CD4-positive, alpha-beta memory T cell (primary cell): ENCODE data around the gene CHRNA10. TPM values are rescaled to one million over a fixed set of nuclear protein-coding genes. Genes with fewer than 3 reads are reported as not detected.
A peak's percentile ranks its signal among the peaks of the same experiment; 100 is the strongest.

Experiments
- CTCF ChIA-PET: fragments of 350-600 bp; sonication (Branson Sonifier 250); formaldehyde crosslinking; loops from one replicate; lab custom pipeline; 2021; ENCODE audit warnings: inconsistent platforms; ENCODE audit not compliant: partially characterized antibody; lab: Charles Lee
- POLR2A ChIA-PET: fragments of 350-600 bp; sonication (Branson Sonifier 250); formaldehyde crosslinking; loops from one replicate; lab custom pipeline; 2021; ENCODE audit not compliant: partially characterized antibody; lab: Charles Lee
- DNase-seq, 5 donors: peaks; one replicate each; pipeline versions ENCODE4 v3.0.0 to v3.0.0-alpha.2; 2020 to 2022; ENCODE audit warnings: mixed read lengths in 1 of 5
- H3K27ac ChIP-seq: one replicate; pipeline ENCODE4 v1.7.0; 2013; ENCODE audit warnings: low read depth, low read length
- H3K27me3 ChIP-seq: 2 replicates; pipeline ENCODE4 v1.7.0; 2013; ENCODE audit warnings: mild to moderate bottlenecking, low read length, moderate library complexity; ENCODE audit not compliant: insufficient read depth
- H3K36me3 ChIP-seq: 2 replicates; pipeline ENCODE4 v1.7.0; 2013; ENCODE audit warnings: mild to moderate bottlenecking, low read length, moderate library complexity; ENCODE audit not compliant: insufficient read depth
- H3K4me1 ChIP-seq: 2 replicates; pipeline ENCODE4 v1.7.0; 2013; ENCODE audit warnings: mild to moderate bottlenecking, low read length, moderate library complexity; ENCODE audit not compliant: insufficient read depth
- H3K4me3 ChIP-seq, 2 donors: one replicate each; pipeline ENCODE4 v1.7.0; 2013; ENCODE audit warnings: low read length in 2 of 2, mild to moderate bottlenecking in 1 of 2
- H3K9me3 ChIP-seq, 2 donors: one replicate each; pipeline ENCODE4 v1.7.0; 2013; ENCODE audit warnings: low read length in 2 of 2, control low read depth in 1 of 2; ENCODE audit not compliant: control insufficient read depth in 1 of 2
- H3K27ac Mint-ChIP-seq, 7 donors: one replicate each; pipeline ENCODE4 v1.8.0; 2020 to 2021; ENCODE audit warnings: mixed read lengths in 7 of 7, mild to moderate bottlenecking in 6 of 7, inconsistent platforms in 3 of 7, moderate library complexity in 3 of 7
- H3K27me3 Mint-ChIP-seq, 2 donors: one replicate each; pipeline ENCODE4 v1.8.0; 2020 to 2021; ENCODE audit warnings: mixed read lengths in 2 of 2
- H3K36me3 Mint-ChIP-seq, 2 donors: one replicate each; pipeline ENCODE4 v1.8.0; 2020 to 2021; ENCODE audit warnings: mixed read lengths in 2 of 2, inconsistent platforms in 1 of 2, mild to moderate bottlenecking in 1 of 2
- H3K4me1 Mint-ChIP-seq, 4 donors: one replicate each; pipeline ENCODE4 v1.8.0; 2020 to 2021; ENCODE audit warnings: mixed read lengths in 4 of 4, mild to moderate bottlenecking in 1 of 4
- H3K4me3 Mint-ChIP-seq, 8 donors: one replicate each; pipeline ENCODE4 v1.8.0; 2020 to 2021; ENCODE audit warnings: mixed read lengths in 8 of 8, mild to moderate bottlenecking in 7 of 8, moderate library complexity in 6 of 8, inconsistent platforms in 3 of 8
- H3K9me3 Mint-ChIP-seq, 8 donors: one replicate each; pipeline ENCODE4 v1.8.0; 2020 to 2021; ENCODE audit warnings: mixed read lengths in 8 of 8, mild to moderate bottlenecking in 5 of 8, inconsistent platforms in 3 of 8, moderate library complexity in 1 of 8
- intact Hi-C: fragments of 100-400 bp; cut with micrococcal nuclease; formaldehyde crosslinking; loops from one replicate; pipeline ENCODE4 v1.15.1; 2023
- polyA plus RNA-seq, 2 donors: library from polyadenylated mRNA; unstranded; fragments of 300-500 nt; fragmentation: Illumina TruSeq; gene quantifications; one replicate each; pipeline ENCODE4 v1.2.3, GENCODE V29; 2021
- total RNA-seq, 2 experiments: library from RNA; stranded (reverse); gene quantifications; one replicate each; pipeline ENCODE4 v1.2.3, GENCODE V29; 2021

The CHRNA10 gene
- total and polyA plus RNA-seq, 4 experiments from 2014 or later = 0.11 to 5.5 (median 4.6) TPM; not detected in 1

DNA sequence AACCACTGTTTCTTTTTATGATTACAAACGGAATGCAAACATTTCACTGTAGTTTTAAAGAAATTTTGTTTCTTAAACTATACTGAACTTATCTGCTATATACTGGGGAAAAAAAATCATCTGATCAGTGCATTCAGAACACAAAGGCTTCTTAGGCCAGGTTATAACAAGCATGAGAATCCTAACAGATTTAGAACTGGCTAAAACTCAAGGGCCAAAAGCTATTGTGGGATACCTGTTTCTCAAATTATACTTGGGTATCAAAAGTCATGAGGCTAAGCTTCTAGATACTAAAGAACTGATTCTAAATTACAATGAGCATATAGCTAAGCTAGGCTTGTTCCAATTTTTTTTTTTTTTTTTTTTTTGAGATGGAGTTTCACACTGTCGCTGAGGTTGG is 29.7 kb upstream of the CHRNA10 start:
- Histone ChIP-seq H3K4me1 (no peaks in the 10 kb centered on the region), H3K27ac (no peak overlapping the region), H3K27me3 (no peaks in the 10 kb centered on the region), H3K9me3 (no peaks in the 10 kb centered on the region), H3K4me3 (no peak overlapping the region), H3K36me3 (peaks cover 65% of the 10 kb centered on the region)
- H3K4me3 Mint-ChIP-seq = no peak overlapping the region
- no peak for DNase-seq
- peaks cover 55 to 76% of the 10 kb centered on the region in 2 donors for H3K36me3 Mint-ChIP-seq
- H3K9me3 Mint-ChIP-seq = peaks cover 0 to 2% (median 0%) of the 10 kb centered on the region in 8 donors
- POLR2A ChIA-PET = no interaction called here
- intact Hi-C loops = loop anchor here (5.0 kb wide), 1 partner anchor 106 kb away; the partner anchor contains the start of gene PGAP2
- H3K4me1 Mint-ChIP-seq = peaks cover 0 to 8% (median 0%) of the 10 kb centered on the region in 4 donors
- no peaks in the 10 kb centered on the region for H3K27me3 Mint-ChIP-seq
- H3K27ac Mint-ChIP-seq = peak overlapping the region in 2 of 7 donors; percentile 22 to 70
- CTCF ChIA-PET = no interaction called here

DNA sequence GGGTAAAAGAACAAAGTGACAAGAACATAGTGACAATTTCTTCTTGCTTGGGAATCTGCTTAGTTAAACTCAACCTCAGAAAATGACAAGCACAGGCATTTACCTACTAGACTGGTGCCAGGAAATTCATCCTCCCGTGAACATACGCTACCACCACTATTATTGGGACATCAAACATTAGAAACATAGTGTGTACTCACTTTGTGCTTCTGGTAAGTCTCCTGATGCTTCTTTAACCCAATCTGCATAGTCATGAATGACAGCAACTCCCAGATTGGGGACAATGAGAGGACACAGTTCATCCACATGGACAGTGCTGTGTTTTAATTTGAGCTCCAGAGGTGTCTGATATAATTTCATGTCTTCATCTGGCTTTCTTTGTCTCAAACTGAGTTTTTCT is 29.2 kb upstream of the CHRNA10 start:
- peaks cover 0 to 8% (median 0%) of the 10 kb centered on the region in 4 donors for H3K4me1 Mint-ChIP-seq
- H3K4me3 Mint-ChIP-seq = no peak overlapping the region
- H3K36me3 Mint-ChIP-seq = peaks cover 57 to 77% of the 10 kb centered on the region in 2 donors
- intact Hi-C loops = loop anchor here (5.0 kb wide), 1 partner anchor 107 kb away; the partner anchor contains the start of gene PGAP2
- no peak for DNase-seq
- Histone ChIP-seq H3K4me1 (no peaks in the 10 kb centered on the region), H3K9me3 (no peaks in the 10 kb centered on the region), H3K27ac (no peak overlapping the region), H3K4me3 (no peak overlapping the region), H3K27me3 (no peaks in the 10 kb centered on the region), H3K36me3 (peaks cover 67% of the 10 kb centered on the region)
- no peaks in the 10 kb centered on the region for H3K27me3 Mint-ChIP-seq
- peak overlapping the region in 2 of 7 donors; percentile 22 to 43 for H3K27ac Mint-ChIP-seq
- H3K9me3 Mint-ChIP-seq = peaks cover 0 to 2% (median 0%) of the 10 kb centered on the region in 8 donors
- POLR2A ChIA-PET = no interaction called here
- CTCF ChIA-PET = no interaction called here

DNA sequence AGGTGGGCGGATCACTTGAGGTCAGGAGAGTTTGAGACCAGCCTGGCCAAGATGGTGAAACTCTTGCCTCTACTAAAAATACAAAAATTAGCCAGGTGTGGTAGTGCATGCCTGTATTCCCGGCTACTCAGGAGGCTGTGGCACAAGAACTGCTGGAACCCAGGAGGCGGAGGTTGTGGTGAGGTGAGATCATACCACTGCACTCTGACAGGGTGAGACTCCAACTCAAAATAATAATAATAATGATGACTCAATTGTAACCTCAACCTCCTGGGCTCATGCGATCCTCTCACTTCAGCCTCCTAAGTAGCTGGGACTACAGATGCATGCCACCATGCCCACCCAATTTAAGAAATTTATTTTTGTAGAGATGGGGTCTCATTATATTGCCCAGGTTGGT is 15.6 kb upstream of the CHRNA10 start:
- Mint-ChIP-seq H3K4me3 (no peak overlapping the region), H3K27ac (no peak overlapping the region), H3K4me1 (peaks cover 2 to 8% (median 8%) of the 10 kb centered on the region in 4 donors), H3K9me3 (no peaks in the 10 kb centered on the region), H3K36me3 (peaks cover 52 to 74% of the 10 kb centered on the region in 2 donors), H3K27me3 (no peaks in the 10 kb centered on the region)
- no peak for DNase-seq
- no peak overlapping the region for H3K4me3 ChIP-seq
- H3K27me3 ChIP-seq = no peaks in the 10 kb centered on the region
- no peak overlapping the region for H3K27ac ChIP-seq
- H3K9me3 ChIP-seq = no peaks in the 10 kb centered on the region
- H3K36me3 ChIP-seq = peaks cover 61% of the 10 kb centered on the region
- ChIA-PET POLR2A (no interaction called here), CTCF (interaction anchor here (1.0 kb wide), 1 partner anchor 10 kb away, joined by 3 read pairs; no protein-coding TSS in a partner anchor)
- H3K4me1 ChIP-seq = peaks cover 5% of the 10 kb centered on the region
- intact Hi-C loops = no loop called here

DNA sequence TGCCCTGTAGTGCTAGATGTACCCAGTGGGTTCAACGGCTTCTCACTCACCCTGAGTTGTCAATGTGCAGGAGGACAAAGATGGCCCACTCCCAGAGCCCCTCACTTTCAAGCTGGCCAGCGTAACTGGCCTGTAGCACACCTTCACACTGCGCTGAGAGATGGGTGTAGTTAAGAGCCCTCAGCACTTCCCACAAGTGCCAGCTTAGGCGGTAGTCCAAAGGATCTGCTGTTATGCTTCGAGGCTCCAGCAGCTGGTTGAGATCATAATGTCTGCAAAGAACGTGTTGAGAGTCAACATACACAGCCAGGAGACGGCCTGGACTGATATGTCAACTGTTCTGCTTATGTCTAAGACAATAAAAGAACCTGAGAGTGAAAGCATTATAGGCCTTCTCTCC is 14.7 kb upstream of the CHRNA10 start:
- peaks cover 2 to 8% (median 8%) of the 10 kb centered on the region in 4 donors for H3K4me1 Mint-ChIP-seq
- H3K36me3 ChIP-seq = peaks cover 61% of the 10 kb centered on the region
- intact Hi-C loops = no loop called here
- POLR2A ChIA-PET = no interaction called here
- peak overlapping the region in 2 of 7 donors; percentile 36 to 69 for H3K27ac Mint-ChIP-seq
- no peak overlapping the region for H3K4me3 Mint-ChIP-seq
- no peak for DNase-seq
- CTCF ChIA-PET = interaction anchor here (1.0 kb wide), 1 partner anchor 11 kb away, joined by 3 read pairs; no protein-coding TSS in a partner anchor
- no peak overlapping the region for H3K27ac ChIP-seq
- no peaks in the 10 kb centered on the region for H3K27me3 ChIP-seq
- no peaks in the 10 kb centered on the region for H3K9me3 ChIP-seq
- no peaks in the 10 kb centered on the region for H3K9me3 Mint-ChIP-seq
- H3K4me3 ChIP-seq = no peak overlapping the region
- no peaks in the 10 kb centered on the region for H3K27me3 Mint-ChIP-seq
- H3K36me3 Mint-ChIP-seq = peaks cover 57 to 76% of the 10 kb centered on the region in 2 donors
- peaks cover 5% of the 10 kb centered on the region for H3K4me1 ChIP-seq

DNA sequence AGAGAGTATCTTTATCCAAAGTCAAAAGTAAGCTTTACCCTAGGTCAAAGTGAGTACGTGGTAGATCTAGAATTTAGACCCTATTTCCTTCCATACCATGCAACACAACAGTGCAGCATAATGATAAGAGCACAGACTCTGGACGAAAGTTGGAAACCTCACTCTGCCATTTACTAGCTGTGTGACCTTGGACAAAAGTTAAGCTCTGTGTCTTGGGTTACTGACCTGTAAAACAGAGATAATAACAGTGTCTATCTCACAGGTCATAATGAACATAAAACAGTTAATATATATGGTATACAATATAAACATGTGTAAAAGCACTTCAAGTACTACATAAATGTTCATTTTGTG is 13.6 kb upstream of the CHRNA10 start:
- no peak overlapping the region for H3K4me3 Mint-ChIP-seq
- peaks cover 60 to 80% of the 10 kb centered on the region in 2 donors for H3K36me3 Mint-ChIP-seq
- H3K9me3 Mint-ChIP-seq = no peaks in the 10 kb centered on the region
- no peaks in the 10 kb centered on the region for H3K27me3 ChIP-seq
- peaks cover 5% of the 10 kb centered on the region for H3K4me1 ChIP-seq
- H3K27ac Mint-ChIP-seq = peak overlapping the region in 1 of 7 donors; percentile 4
- ChIA-PET POLR2A (no interaction called here), CTCF (interaction anchor here (1.6 kb wide), 1 partner anchor 11 kb away, joined by 3 read pairs; no protein-coding TSS in a partner anchor)
- no peak overlapping the region for H3K27ac ChIP-seq
- H3K36me3 ChIP-seq = peaks cover 61% of the 10 kb centered on the region
- no peaks in the 10 kb centered on the region for H3K27me3 Mint-ChIP-seq
- H3K4me1 Mint-ChIP-seq = peaks cover 2 to 8% (median 8%) of the 10 kb centered on the region in 4 donors
- DNase-seq = no peak
- intact Hi-C loops = no loop called here
- H3K9me3 ChIP-seq = no peaks in the 10 kb centered on the region
- no peak overlapping the region for H3K4me3 ChIP-seq

DNA sequence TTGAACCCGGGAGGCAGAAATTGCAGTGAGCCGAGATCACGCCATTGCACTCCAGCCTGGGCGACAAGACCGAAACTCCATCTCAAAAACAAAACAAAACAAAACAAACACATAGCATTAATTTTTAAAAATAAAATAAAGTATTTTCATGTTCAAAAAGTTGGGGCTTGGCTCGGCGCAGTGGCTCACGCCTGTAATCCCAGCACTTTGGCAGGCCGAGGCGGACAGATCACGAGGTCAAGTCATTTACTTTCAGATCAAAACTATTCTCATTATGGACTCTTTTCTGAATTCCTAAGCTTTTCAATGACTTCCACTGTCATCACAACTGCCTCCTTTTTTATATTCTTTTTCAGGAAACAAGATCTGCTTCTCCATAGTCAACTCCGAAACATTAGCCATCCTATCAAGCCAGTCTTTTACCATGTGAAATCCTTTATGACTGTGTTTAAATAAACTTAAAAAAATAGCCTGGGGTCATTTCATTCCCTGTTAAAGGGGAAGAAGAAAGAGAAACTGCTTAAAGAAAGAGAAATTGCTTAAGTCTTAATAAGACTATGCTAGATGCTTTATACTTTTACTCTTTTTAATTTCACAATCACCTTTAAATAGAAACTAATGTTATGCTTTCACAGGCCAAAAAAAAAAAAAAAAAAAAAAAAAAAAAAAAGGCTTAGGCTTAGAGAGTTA is 13.1 kb upstream of the CHRNA10 start:
- peaks cover 2 to 8% (median 8%) of the 10 kb centered on the region in 4 donors for H3K4me1 Mint-ChIP-seq
- H3K27me3 Mint-ChIP-seq = no peaks in the 10 kb centered on the region
- ChIA-PET POLR2A (no interaction called here), CTCF (interaction anchor here (1.6 kb wide), 1 partner anchor 11 kb away, joined by 3 read pairs; no protein-coding TSS in a partner anchor)
- no peak for DNase-seq
- H3K9me3 ChIP-seq = no peaks in the 10 kb centered on the region
- no peaks in the 10 kb centered on the region for H3K27me3 ChIP-seq
- H3K27ac ChIP-seq = no peak overlapping the region
- H3K27ac Mint-ChIP-seq = peak overlapping the region in 1 of 7 donors; percentile 70
- H3K4me3 ChIP-seq = no peak overlapping the region
- intact Hi-C loops = no loop called here
- H3K36me3 Mint-ChIP-seq = peaks cover 65 to 84% of the 10 kb centered on the region in 2 donors
- H3K36me3 ChIP-seq = peaks cover 66% of the 10 kb centered on the region
- H3K4me3 Mint-ChIP-seq = no peak overlapping the region
- no peaks in the 10 kb centered on the region for H3K9me3 Mint-ChIP-seq
- peaks cover 5% of the 10 kb centered on the region for H3K4me1 ChIP-seq

DNA sequence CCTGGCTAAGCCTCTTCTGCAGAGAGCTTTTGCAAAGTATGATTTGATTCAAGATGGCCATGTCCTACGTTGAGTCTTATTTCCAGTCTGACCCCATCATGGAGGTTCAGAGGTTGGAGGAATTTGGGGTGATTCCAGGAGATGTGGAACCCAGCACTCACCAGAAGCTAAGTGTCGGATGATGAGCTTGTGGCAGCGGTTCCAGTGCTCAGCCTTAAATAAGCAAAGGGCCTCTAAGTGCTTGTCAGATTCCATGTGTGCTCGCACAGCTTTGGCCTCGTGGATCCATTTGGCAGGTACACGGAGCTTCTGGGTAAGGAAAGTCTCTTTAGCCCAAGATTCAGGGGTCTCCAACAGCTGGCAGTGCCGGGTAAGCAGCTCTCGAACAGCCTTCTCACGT is 11.9 kb upstream of the CHRNA10 start:
- no peaks in the 10 kb centered on the region for H3K27me3 Mint-ChIP-seq
- intact Hi-C loops = no loop called here
- Histone ChIP-seq H3K4me1 (peaks cover 5% of the 10 kb centered on the region), H3K27me3 (no peaks in the 10 kb centered on the region), H3K27ac (no peak overlapping the region), H3K36me3 (peaks cover 73% of the 10 kb centered on the region), H3K4me3 (no peak overlapping the region), H3K9me3 (no peaks in the 10 kb centered on the region)
- H3K36me3 Mint-ChIP-seq = peaks cover 75 to 91% of the 10 kb centered on the region in 2 donors
- no peaks in the 10 kb centered on the region for H3K9me3 Mint-ChIP-seq
- H3K27ac Mint-ChIP-seq = no peak overlapping the region
- DNase-seq = no peak
- CTCF ChIA-PET = interaction anchor here (1.6 kb wide), 1 partner anchor 12 kb away, joined by 3 read pairs; no protein-coding TSS in a partner anchor
- POLR2A ChIA-PET = no interaction called here
- H3K4me1 Mint-ChIP-seq = peaks cover 2 to 8% (median 8%) of the 10 kb centered on the region in 4 donors
- H3K4me3 Mint-ChIP-seq = no peak overlapping the region
